HCT116 (cell line): Measurements from ENCODE around the gene TMEM80.

Experiments
- CEBPB ChIP-seq: IDR thresholded peaks from 2 replicates; pipeline ENCODE4 v1.6.1; 2012; ENCODE audit warnings: low read depth
- ELF1 ChIP-seq: IDR thresholded peaks from 2 replicates; pipeline ENCODE4 v1.6.1; 2012; ENCODE audit warnings: low read depth, borderline replicate concordance
- POLR2A ChIP-seq: IDR thresholded peaks from 2 replicates; pipeline ENCODE4 v1.7.0; 2011; ENCODE audit warnings: borderline replicate concordance; ENCODE audit not compliant: insufficient read depth, insufficient read length; ENCODE audit errors: extremely low read depth
- RAD21 ChIP-seq: IDR thresholded peaks from 2 replicates; pipeline ENCODE4 v1.6.1; 2012; ENCODE audit warnings: low read depth, mild to moderate bottlenecking
- SRF ChIP-seq: IDR thresholded peaks from 2 replicates; pipeline ENCODE4 v1.6.1; 2012; ENCODE audit warnings: low read depth
- YY1 ChIP-seq: IDR thresholded peaks from 2 replicates; pipeline ENCODE4 v1.6.1; 2011; ENCODE audit warnings: low read length, low read depth, moderate library complexity, mild to moderate bottlenecking; ENCODE audit not compliant: insufficient replicate concordance; ENCODE audit errors: extremely low read depth
- ZNF274 ChIP-seq: fragments of 200-500 bp; sonication (Bioruptor generic); IDR thresholded peaks from 2 replicates; pipeline ENCODE4 v1.6.1; 2014; ENCODE audit warnings: mild to moderate bottlenecking, low read depth, low read length, inconsistent platforms
- TF ChIP-seq, protein P1 (sequence below), 3 experiments: fragments of 200-600 bp in 1 of 3; sonication (generic) in 1 of 3; IDR thresholded peaks in 2 of 3; conservative IDR thresholded peaks in 1 of 3; 2 replicates each; pipeline ENCODE4 v1.5.1; 2012 to 2017; ENCODE audit warnings: low read depth in 2 of 3, low read length in 2 of 3, antibody characterized with exemption in 1 of 3, borderline replicate concordance in 1 of 3, control low read depth in 1 of 3, mild to moderate bottlenecking in 1 of 3, mixed read lengths in 1 of 3, mixed run types in 1 of 3, moderate library complexity in 1 of 3; ENCODE audit not compliant: insufficient read depth in 1 of 3
- TF ChIP-seq, protein P2 (sequence below): IDR thresholded peaks from 2 replicates; pipeline ENCODE4 v1.6.1; 2012; ENCODE audit warnings: low read depth
- TF ChIP-seq, protein P3 (sequence below): IDR thresholded peaks from 2 replicates; pipeline ENCODE4 v1.6.1; 2012
- TF ChIP-seq, protein P4 (sequence below): IDR thresholded peaks from 2 replicates; pipeline ENCODE4 v1.6.1; 2011; ENCODE audit warnings: mild to moderate bottlenecking, low read length, moderate library complexity; ENCODE audit not compliant: insufficient replicate concordance; ENCODE audit errors: extremely low read depth

DNA sequence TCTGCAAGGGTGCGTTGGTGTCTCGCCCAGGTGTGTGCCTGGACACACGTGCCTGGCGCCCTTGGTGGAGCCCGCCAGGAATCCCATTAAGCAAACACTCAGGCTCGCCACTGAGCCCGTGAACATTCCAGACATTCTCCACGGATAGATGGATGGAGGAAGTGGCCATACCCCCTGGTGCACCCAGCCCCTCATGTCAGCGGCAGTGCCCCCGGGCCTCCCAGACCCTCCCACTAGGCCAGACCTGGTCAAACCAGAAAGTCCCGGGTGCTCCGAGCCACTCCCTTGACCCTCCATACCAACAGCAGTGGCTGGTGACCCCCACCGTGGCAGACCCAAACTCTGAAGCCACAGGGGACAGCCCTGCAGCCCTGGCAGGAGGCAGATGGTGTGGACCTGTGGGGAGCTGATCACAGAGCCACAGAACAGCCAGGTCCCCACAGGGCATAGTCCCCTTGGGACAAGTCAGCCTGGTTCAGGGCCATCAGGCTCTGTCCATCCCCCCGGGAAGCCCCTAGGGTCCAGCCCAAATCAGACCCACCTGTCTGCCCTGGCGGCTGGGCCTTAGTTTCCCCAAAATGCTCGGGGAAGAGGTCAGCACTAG, 12.3 kb downstream of the TMEM80 start:
- TF ChIP-seq, protein P1, sequence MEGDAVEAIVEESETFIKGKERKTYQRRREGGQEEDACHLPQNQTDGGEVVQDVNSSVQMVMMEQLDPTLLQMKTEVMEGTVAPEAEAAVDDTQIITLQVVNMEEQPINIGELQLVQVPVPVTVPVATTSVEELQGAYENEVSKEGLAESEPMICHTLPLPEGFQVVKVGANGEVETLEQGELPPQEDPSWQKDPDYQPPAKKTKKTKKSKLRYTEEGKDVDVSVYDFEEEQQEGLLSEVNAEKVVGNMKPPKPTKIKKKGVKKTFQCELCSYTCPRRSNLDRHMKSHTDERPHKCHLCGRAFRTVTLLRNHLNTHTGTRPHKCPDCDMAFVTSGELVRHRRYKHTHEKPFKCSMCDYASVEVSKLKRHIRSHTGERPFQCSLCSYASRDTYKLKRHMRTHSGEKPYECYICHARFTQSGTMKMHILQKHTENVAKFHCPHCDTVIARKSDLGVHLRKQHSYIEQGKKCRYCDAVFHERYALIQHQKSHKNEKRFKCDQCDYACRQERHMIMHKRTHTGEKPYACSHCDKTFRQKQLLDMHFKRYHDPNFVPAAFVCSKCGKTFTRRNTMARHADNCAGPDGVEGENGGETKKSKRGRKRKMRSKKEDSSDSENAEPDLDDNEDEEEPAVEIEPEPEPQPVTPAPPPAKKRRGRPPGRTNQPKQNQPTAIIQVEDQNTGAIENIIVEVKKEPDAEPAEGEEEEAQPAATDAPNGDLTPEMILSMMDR (IDR thresholded peaks at IDR 0.05 in 2 of 3, conservative IDR thresholded peaks at IDR 0.05 in 1 of 3; ENCODE audit: borderline replicate concordance in 1 of 3, insufficient read depth in 1 of 3, low read depth in 2 of 3, low read length in 2 of 3), result no peak
- TF ChIP-seq POLR2A (no peak), SRF (no peak), YY1 (no peak), CEBPB (no peak), ZNF274 (no peak), ELF1 (no peak), RAD21 (no peak)
- TF ChIP-seq, protein P2, sequence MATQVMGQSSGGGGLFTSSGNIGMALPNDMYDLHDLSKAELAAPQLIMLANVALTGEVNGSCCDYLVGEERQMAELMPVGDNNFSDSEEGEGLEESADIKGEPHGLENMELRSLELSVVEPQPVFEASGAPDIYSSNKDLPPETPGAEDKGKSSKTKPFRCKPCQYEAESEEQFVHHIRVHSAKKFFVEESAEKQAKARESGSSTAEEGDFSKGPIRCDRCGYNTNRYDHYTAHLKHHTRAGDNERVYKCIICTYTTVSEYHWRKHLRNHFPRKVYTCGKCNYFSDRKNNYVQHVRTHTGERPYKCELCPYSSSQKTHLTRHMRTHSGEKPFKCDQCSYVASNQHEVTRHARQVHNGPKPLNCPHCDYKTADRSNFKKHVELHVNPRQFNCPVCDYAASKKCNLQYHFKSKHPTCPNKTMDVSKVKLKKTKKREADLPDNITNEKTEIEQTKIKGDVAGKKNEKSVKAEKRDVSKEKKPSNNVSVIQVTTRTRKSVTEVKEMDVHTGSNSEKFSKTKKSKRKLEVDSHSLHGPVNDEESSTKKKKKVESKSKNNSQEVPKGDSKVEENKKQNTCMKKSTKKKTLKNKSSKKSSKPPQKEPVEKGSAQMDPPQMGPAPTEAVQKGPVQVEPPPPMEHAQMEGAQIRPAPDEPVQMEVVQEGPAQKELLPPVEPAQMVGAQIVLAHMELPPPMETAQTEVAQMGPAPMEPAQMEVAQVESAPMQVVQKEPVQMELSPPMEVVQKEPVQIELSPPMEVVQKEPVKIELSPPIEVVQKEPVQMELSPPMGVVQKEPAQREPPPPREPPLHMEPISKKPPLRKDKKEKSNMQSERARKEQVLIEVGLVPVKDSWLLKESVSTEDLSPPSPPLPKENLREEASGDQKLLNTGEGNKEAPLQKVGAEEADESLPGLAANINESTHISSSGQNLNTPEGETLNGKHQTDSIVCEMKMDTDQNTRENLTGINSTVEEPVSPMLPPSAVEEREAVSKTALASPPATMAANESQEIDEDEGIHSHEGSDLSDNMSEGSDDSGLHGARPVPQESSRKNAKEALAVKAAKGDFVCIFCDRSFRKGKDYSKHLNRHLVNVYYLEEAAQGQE, result no peak
- TF ChIP-seq, protein P3, sequence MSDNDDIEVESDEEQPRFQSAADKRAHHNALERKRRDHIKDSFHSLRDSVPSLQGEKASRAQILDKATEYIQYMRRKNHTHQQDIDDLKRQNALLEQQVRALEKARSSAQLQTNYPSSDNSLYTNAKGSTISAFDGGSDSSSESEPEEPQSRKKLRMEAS, result no peak
- TF ChIP-seq, protein P4, sequence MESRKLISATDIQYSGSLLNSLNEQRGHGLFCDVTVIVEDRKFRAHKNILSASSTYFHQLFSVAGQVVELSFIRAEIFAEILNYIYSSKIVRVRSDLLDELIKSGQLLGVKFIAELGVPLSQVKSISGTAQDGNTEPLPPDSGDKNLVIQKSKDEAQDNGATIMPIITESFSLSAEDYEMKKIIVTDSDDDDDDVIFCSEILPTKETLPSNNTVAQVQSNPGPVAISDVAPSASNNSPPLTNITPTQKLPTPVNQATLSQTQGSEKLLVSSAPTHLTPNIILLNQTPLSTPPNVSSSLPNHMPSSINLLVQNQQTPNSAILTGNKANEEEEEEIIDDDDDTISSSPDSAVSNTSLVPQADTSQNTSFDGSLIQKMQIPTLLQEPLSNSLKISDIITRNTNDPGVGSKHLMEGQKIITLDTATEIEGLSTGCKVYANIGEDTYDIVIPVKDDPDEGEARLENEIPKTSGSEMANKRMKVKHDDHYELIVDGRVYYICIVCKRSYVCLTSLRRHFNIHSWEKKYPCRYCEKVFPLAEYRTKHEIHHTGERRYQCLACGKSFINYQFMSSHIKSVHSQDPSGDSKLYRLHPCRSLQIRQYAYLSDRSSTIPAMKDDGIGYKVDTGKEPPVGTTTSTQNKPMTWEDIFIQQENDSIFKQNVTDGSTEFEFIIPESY, result no peak
